ENCODE results near the gene FCMR. TPM values are rescaled to one million over a fixed set of nuclear protein-coding genes. Genes with fewer than 3 reads are reported as not detected.

FCMR gene
- total RNA-seq, 1 donor = 1.3 TPM

DNA sequence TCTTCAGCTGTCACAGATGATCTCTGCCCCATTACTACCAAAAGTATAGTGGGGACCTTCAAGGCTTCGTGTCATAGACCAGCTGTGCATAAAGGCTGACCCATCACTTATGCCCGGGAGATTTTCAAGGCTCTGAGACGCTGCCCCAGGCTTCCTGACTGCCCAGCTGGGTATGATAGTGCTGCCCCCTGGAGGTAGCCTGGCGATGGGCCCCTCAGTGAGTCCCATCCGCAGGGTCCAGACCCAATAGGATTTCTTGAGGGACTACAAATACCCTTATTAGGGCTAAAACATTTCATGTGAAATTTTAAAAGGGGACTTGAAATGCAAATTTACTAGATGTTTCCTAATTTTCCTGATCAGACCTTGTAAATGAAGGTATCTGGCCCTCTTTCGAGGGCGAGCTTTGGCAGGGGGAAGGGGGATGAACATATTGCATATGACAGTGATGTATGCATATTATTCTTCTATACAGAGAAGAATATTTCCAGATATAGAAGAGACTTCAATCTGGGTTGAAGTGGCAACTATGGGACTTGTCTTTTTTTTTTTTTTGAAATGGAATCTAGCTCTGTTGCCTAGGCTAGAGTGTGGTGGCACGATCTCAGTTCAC, 11.7 kb upstream of the FCMR start:
- no peak overlapping the region for H3K4me3 ChIP-seq (ENCODE audit: low read depth, low read length)
- TF ChIP-seq, protein P1, sequence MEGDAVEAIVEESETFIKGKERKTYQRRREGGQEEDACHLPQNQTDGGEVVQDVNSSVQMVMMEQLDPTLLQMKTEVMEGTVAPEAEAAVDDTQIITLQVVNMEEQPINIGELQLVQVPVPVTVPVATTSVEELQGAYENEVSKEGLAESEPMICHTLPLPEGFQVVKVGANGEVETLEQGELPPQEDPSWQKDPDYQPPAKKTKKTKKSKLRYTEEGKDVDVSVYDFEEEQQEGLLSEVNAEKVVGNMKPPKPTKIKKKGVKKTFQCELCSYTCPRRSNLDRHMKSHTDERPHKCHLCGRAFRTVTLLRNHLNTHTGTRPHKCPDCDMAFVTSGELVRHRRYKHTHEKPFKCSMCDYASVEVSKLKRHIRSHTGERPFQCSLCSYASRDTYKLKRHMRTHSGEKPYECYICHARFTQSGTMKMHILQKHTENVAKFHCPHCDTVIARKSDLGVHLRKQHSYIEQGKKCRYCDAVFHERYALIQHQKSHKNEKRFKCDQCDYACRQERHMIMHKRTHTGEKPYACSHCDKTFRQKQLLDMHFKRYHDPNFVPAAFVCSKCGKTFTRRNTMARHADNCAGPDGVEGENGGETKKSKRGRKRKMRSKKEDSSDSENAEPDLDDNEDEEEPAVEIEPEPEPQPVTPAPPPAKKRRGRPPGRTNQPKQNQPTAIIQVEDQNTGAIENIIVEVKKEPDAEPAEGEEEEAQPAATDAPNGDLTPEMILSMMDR (IDR thresholded peaks at IDR 0.05; ENCODE audit: insufficient read depth, low read depth, low read length) = peak; percentile 71
- DNase-seq (ENCODE audit: low read depth) = peak; percentile 22

DNA sequence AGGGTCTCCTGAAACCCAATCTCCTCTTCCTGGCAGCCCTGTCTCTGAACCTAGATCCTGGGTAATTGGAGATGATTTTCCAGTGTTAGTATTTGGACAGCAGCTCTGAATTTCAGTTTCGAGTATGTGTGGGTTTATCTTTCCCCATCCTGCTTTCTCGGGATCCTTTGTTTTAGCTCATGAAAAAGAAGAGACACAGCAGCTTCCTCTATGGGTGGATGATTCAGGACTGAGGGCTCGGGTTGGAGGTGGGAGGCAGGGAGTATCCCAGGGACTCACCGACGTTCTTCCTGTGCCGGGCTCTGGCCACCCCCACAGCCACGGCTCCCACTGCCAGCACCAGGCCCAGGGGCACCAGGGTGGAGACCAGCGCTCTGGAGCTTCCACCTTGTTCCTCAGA, 10.4 kb upstream of the FCMR start:
- no peak overlapping the region for H3K4me3 ChIP-seq (ENCODE audit: low read depth, low read length)
- TF ChIP-seq, protein P1 (IDR thresholded peaks at IDR 0.05; ENCODE audit: insufficient read depth, low read depth, low read length) = no peak
- DNase-seq (ENCODE audit: low read depth) = no peak

DNA sequence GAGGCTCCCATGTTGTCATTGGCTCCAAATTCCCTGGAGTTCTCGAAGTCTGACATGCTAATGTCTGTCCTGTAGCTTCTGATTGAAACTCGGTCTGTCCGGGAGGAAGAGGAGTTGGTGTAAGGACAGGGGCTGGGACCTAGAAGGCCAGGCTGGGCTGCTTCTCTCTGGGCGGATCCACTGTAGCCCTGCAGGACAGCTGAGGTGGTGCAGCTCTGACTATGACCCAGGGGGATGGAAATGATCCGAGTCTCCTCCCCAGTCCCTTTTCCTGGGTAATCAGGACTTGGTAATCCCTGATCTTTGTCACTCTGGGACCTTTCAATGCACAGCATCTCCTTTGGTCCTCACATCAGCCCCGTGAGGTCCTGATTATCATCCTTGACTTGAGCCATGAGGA, 10.0 kb upstream of the FCMR start:
- TF ChIP-seq, protein P1 (IDR thresholded peaks at IDR 0.05; ENCODE audit: insufficient read depth, low read depth, low read length) = peak; percentile 20
- H3K4me3 ChIP-seq (ENCODE audit: low read depth, low read length) = no peak overlapping the region
- no peak for DNase-seq (ENCODE audit: low read depth)

DNA sequence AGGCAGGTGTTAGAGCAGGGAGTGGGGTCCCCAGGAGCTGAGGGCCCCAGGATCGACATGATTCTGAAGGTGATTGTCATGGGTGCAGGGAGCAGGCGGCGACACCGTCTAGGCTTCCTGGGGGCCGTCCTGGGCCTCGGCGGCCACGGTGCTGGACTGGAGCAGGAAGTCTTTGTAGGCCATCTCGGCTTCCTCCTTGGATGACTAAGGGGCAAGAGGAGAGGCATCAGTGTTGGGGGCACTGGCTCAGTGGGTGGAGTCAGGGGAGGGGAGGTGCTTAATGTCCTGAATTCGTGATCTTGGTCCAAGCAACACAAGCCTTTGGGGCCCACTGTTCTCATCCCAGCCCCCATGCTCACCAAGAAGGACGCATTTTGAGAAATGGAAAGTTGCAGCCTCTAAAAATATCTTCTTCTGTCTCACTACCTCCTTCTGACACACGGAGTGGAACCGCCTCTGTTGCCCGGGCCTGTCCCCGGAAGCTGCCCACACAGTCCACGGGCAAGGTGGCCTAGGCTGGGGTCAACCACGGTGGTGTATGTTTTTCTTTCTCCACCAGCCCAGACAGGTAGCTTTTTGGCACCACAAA, 8.6 kb upstream of the FCMR start:
- TF ChIP-seq, protein P1 (IDR thresholded peaks at IDR 0.05; ENCODE audit: insufficient read depth, low read depth, low read length) = no peak
- H3K4me3 ChIP-seq (ENCODE audit: low read depth, low read length) = no peak overlapping the region
- DNase-seq (ENCODE audit: low read depth) = no peak

DNA sequence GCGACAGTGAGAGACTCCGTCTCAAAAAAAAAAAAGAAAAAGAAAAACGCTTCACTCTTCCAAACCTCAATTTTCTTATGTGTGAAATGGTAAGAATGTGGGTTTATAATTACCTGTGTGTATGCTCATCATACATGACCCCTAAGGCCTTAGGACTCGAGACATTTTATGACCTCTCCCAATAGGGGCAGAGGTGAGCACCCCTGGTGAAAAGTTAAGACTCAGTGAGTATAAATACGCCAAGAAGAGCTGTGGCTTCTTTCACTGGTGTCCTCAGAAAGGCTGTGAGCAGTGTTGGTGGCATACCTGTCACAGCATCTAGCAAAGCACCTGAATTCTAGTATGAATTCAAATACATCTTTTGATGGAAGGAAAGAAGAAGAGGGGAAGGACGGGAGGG, 7.8 kb upstream of the FCMR start:
- no peak overlapping the region for H3K4me3 ChIP-seq (ENCODE audit: low read depth, low read length)
- DNase-seq (ENCODE audit: low read depth) = no peak
- TF ChIP-seq, protein P1 (IDR thresholded peaks at IDR 0.05; ENCODE audit: insufficient read depth, low read depth, low read length) = no peak

DNA sequence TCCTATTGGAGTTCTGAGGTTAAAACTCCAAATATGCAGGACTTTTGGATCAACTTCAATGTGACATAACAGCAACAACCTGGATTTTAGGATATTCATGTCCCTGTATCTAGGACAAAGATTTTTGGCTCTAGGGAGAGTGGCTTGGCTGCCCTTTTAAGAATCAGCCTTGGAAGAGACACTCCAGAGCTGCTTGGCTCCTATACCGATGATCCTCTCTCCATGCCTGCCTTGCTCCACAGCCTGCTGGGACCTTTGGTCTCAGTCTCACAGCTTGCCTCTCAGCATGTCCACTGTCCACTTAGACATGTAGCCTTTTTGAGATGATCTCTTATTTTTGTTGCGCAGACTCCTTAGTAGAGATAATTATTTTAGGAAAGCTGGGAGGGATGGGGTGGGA, 4.5 kb upstream of the FCMR start:
- no peak for DNase-seq (ENCODE audit: low read depth)
- no peak overlapping the region for H3K4me3 ChIP-seq (ENCODE audit: low read depth, low read length)
- TF ChIP-seq, protein P1 (IDR thresholded peaks at IDR 0.05; ENCODE audit: insufficient read depth, low read depth, low read length) = no peak
